GM13977 (cell line): ENCODE results near the gene TLCD3B.

Source experiments
- DNase-seq: peaks from one replicate; pipeline ENCODE4 v3.0.0; 2012; ENCODE audit warnings: low spot score
- CTCF ChIP-seq: IDR thresholded peaks from 2 replicates; pipeline ENCODE4 v1.5.1; 2012; ENCODE audit warnings: mild to moderate bottlenecking, control low read depth; ENCODE audit not compliant: insufficient read depth; ENCODE audit errors: extremely low read depth, missing control alignments
- in situ Hi-C: fragments of 300-500 bp; cut with MboI; formaldehyde crosslinking; loops from one replicate; pipeline ENCODE4 v1.12.0; 2022; ENCODE audit warnings: low sequenced_read_pairs, low pct_unique_long_range_greater_than_20kb, mixed read lengths, inconsistent platforms; ENCODE audit not compliant: unreplicated experiment

TLCD3B gene

DNA sequence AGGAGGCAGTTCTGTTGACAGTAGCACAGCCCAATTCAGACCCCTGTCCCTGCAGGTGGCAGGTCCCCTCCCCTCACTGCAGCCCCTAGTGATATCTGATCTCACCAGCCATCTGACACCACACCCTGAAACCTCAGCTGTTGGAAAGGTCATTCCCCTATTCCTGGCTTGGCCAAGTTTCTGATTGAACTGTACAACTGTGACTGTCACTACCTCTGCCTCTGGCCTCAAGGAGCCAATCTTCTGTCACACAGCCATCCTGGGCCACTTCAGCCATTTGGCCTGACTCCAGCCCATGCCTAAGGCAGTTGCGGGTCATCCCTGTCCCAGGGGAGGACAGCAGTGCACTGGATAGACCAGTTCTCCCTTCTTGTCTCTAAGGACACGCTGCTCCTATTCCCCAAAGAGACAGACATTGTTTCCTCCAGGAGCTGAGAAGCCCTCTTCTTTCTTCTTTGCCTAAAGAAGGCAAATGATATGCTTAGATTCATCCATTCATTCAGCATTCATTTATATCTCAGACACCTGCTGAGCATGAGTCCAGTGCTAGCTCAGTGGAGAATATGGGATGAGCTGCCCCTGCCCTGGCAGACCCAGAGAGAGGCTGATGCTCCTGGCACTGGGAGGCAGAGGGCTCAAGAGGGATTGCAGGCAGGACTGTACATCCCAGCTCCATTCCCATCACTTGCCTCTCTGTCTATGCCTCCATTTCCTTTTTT lies 29.9 kb upstream of the TLCD3B start:
- no peak for DNase-seq
- in situ Hi-C loops: no loop called here
- TF ChIP-seq CTCF: no peak

DNA sequence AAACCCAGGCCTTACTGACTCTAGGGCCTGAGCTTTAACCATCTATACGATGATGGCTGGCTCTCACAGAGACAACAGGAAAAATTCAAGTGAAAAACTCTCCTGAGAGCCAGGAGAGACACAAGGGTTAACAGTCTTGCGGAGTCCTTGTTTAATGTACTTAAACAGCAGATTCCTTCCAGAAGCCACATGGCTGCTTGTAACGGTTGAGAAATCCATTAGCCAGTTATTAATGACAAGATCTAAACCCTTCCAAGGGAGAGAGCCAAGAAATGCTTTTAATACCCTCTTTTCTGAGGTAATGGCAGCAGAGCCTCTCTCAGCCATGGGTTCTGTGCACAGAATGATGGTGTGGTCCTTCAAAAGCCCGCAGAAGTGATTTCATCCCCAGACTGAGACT lies 29.3 kb upstream of the TLCD3B start:
- no peak for TF ChIP-seq CTCF
- in situ Hi-C loops: no loop called here
- no peak for DNase-seq

GRCh38 chr16:30054959-30055553 lies 24.0 kb upstream of the TLCD3B start:
- in situ Hi-C loops: no loop called here
- TF ChIP-seq CTCF: peak; percentile 79
- DNase-seq: peak; percentile 66

GRCh38 chr16:30054451-30054850 lies 23.4 kb upstream of the TLCD3B start:
- no peak for TF ChIP-seq CTCF
- in situ Hi-C loops: no loop called here
- no peak for DNase-seq

DNA sequence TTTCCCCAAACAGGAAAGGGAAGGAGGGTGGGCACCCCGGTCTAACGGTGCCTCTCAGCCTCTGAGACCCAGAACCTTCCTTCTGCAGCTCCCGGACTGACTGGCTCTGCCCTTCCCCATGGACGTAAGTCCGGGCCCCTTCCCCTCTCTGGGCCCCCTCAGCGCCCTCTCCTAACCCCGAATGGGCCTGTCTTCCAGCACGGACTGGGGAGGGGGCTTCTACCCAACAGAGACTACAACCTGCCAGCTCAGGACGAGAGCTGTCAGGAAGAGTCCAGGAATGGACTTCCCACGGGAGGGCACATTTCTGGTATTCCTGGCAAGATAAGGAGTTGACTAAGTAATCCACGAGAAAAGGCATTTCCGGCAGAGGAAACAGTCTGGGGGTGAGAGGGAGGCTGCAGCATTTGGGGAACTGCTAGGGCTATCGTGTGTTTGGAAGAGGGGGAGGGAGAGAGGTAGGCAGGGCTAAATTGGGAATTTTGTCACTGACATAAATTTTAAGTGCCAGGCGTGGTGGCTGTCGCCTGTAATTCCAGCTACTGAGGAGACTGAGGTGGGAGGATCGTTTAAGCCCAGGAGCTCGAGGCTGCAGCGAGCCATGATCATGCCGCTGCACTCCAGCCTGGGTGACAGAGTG lies 22.4 kb upstream of the TLCD3B start:
- no peak for DNase-seq
- TF ChIP-seq CTCF: no peak
- in situ Hi-C loops: no loop called here

- in situ Hi-C loops: no loop called here
- no peak for TF ChIP-seq CTCF
- DNase-seq: peak; percentile 95
Observed at GRCh38 chr16:30052671-30053372, 21.8 kb upstream of the TLCD3B start.
